Bronchial epithelial cell (primary cell): ENCODE measurements around the gene GLOD5. TPM values are rescaled to one million over a fixed set of nuclear protein-coding genes. Genes with fewer than 3 reads are reported as not detected.

Experiments
- DNase-seq: peaks from one replicate; pipeline ENCODE4 v3.0.0-alpha.2; 2010; ENCODE audit warnings: low read depth
- FAIRE-seq: peaks from 2 replicates; lab custom pipeline; 2011; peaks lifted over from hg19 to GRCh38; lab: Jason Lieb, UNC
- H3K27me3 ChIP-seq: 2 replicates; pipeline ENCODE4 v1.5.1; 2011; ENCODE audit warnings: low read length; ENCODE audit not compliant: control insufficient read depth, insufficient read depth
- H3K36me3 ChIP-seq: 2 replicates; pipeline ENCODE4 v1.5.1; 2011; ENCODE audit warnings: low read length; ENCODE audit not compliant: control insufficient read depth, insufficient read depth
- H3K4me3 ChIP-seq: 2 replicates; pipeline ENCODE4 v1.5.1; 2011; ENCODE audit warnings: mild to moderate bottlenecking, low read depth, low read length, control low read depth
- CTCF ChIP-seq: IDR thresholded peaks from 2 replicates; pipeline ENCODE4 v1.5.1; 2011; ENCODE audit warnings: mild to moderate bottlenecking, moderate library complexity, low read length, control low read depth, inconsistent platforms; ENCODE audit not compliant: insufficient read depth, severe bottlenecking
- total RNA-seq: library from RNA; depleted of rRNA; stranded (reverse); fragments of >200 nt; gene quantifications from 2 replicates; pipeline ENCODE4 v1.2.1, GENCODE V29; 2014

The GLOD5 gene
- total RNA-seq, 1 donor from 2014 or later = not detected

GRCh38 chrX:48715876-48716502 lies 45.6 kb upstream of the GLOD5 start:
- no peak for TF ChIP-seq CTCF
- DNase-seq = no peak
- Histone ChIP-seq H3K27me3 (no peaks in the 10 kb centered on the region), H3K36me3 (no peaks in the 10 kb centered on the region), H3K4me3 (no peak overlapping the region)
- no peak for FAIRE-seq

GRCh38 chrX:48719958-48720357 lies 41.6 kb upstream of the GLOD5 start:
- DNase-seq = no peak
- FAIRE-seq = no peak
- no peaks in the 10 kb centered on the region for H3K27me3 ChIP-seq
- no peak overlapping the region for H3K4me3 ChIP-seq
- H3K36me3 ChIP-seq = no peaks in the 10 kb centered on the region
- no peak for TF ChIP-seq CTCF

- no peaks in the 10 kb centered on the region for H3K36me3 ChIP-seq
- peak; percentile 82 for FAIRE-seq
- TF ChIP-seq CTCF = no peak
- H3K4me3 ChIP-seq = no peak overlapping the region
- DNase-seq = no peak
- H3K27me3 ChIP-seq = no peaks in the 10 kb centered on the region
Measured at GRCh38 chrX:48720577-48721250, 40.8 kb upstream of the GLOD5 start.

GRCh38 chrX:48721916-48722315 lies 39.6 kb upstream of the GLOD5 start:
- DNase-seq (no peak), FAIRE-seq (no peak)
- no peak for TF ChIP-seq CTCF
- no peak overlapping the region for H3K4me3 ChIP-seq
- no peaks in the 10 kb centered on the region for H3K36me3 ChIP-seq
- no peaks in the 10 kb centered on the region for H3K27me3 ChIP-seq

GRCh38 chrX:48726596-48726995 lies 35.0 kb upstream of the GLOD5 start:
- Histone ChIP-seq H3K27me3 (no peaks in the 10 kb centered on the region), H3K4me3 (no peak overlapping the region), H3K36me3 (no peaks in the 10 kb centered on the region)
- TF ChIP-seq CTCF = no peak
- FAIRE-seq (no peak), DNase-seq (no peak)
